Neural cell (in vitro differentiated cells): ENCODE results near the gene TLNRD1. TPM values are rescaled to one million over a fixed set of nuclear protein-coding genes. Genes with fewer than 3 reads are reported as not detected.

Experiments used
- H2AFZ ChIP-seq: fragments of 200-600, 300-800 bp; sonication (generic), shearing (Covaris generic); 2 replicates; pipeline ENCODE4 v1.6.0; 2014; ENCODE audit warnings: low read depth, mild to moderate bottlenecking, antibody characterized with exemption, low read length, moderate library complexity
- H3F3A ChIP-seq: fragments of 200-600 bp; shearing (Covaris generic); 2 replicates; pipeline ENCODE4 v1.6.1; 2016; ENCODE audit warnings: mild to moderate bottlenecking, moderate library complexity, mixed read lengths, antibody characterized with exemption, low read length; ENCODE audit not compliant: insufficient read depth, poor library complexity, severe bottlenecking
- H3K27ac ChIP-seq: fragments of 200-600, 300-800 bp; sonication (generic), shearing (Covaris generic); 2 replicates; pipeline ENCODE4 v1.5.1; 2014; ENCODE audit warnings: mild to moderate bottlenecking, low read length, moderate library complexity
- H3K27me3 ChIP-seq: fragments of 300-800, 200-600 bp; sonication (generic), shearing (Covaris generic); 2 replicates; pipeline ENCODE4 v1.6.0; 2014; ENCODE audit warnings: mild to moderate bottlenecking, low read depth, low read length, moderate library complexity; ENCODE audit not compliant: insufficient read depth
- H3K36me3 ChIP-seq: fragments of 300-800, 200-600 bp; sonication (generic), shearing (Covaris generic); 2 replicates; pipeline ENCODE4 v1.5.1; 2014; ENCODE audit warnings: mild to moderate bottlenecking, antibody characterized with exemption, low read length, moderate library complexity; ENCODE audit not compliant: insufficient read depth
- H3K4me2 ChIP-seq: fragments of 300-800, 200-600 bp; sonication (generic), shearing (Covaris generic); 2 replicates; pipeline ENCODE4 v1.6.0; 2014; ENCODE audit warnings: mild to moderate bottlenecking, low read length
- H3K4me3 ChIP-seq: fragments of 300-800, 200-600 bp; sonication (generic), shearing (Covaris generic); 2 replicates; pipeline ENCODE4 v1.5.1; 2014; ENCODE audit warnings: mild to moderate bottlenecking, low read length, moderate library complexity
- H3K79me2 ChIP-seq: fragments of 200-600 bp; shearing (Covaris generic); replicated peaks from 2 replicates; pipeline ENCODE4 v1.6.0; 2014; ENCODE audit warnings: mild to moderate bottlenecking, low read length, moderate library complexity; ENCODE audit not compliant: insufficient read depth
- H3K9ac ChIP-seq: fragments of 300-800, 200-600 bp; sonication (generic), shearing (Covaris generic); 2 replicates; pipeline ENCODE4 v1.6.1; 2016; ENCODE audit warnings: mild to moderate bottlenecking, low read length, mixed read lengths
- H3K9me2 ChIP-seq: fragments of 200-600 bp; shearing (Covaris generic); 2 replicates; pipeline ENCODE4 v1.6.1; 2016; ENCODE audit warnings: mild to moderate bottlenecking, low read length, mixed read lengths; ENCODE audit not compliant: insufficient read depth
- H3K9me3 ChIP-seq: fragments of 200-600, 300-800 bp; sonication (generic), shearing (Covaris generic); 2 replicates; pipeline ENCODE4 v1.6.1; 2016; ENCODE audit warnings: mild to moderate bottlenecking, mixed run types, low read length, moderate library complexity, mixed read lengths
- H4K20me1 ChIP-seq: fragments of 200-600 bp; shearing (Covaris generic); 2 replicates; pipeline ENCODE4 v1.6.1; 2016; ENCODE audit warnings: mild to moderate bottlenecking, mixed run types; ENCODE audit not compliant: insufficient read depth
- CTCF ChIP-seq: fragments of 450-650 bp; IDR thresholded peaks from 2 replicates; pipeline ENCODE4 v1.5.1; 2014; ENCODE audit warnings: antibody characterized with exemption, mild to moderate bottlenecking, moderate library complexity; ENCODE audit not compliant: poor library complexity, severe bottlenecking
- EP300 ChIP-seq: fragments of 450-650 bp; conservative IDR thresholded peaks from 2 replicates; pipeline ENCODE4 v1.6.1; 2014; ENCODE audit warnings: antibody characterized with exemption, mild to moderate bottlenecking, moderate library complexity; ENCODE audit not compliant: poor library complexity, severe bottlenecking
- EZH2 ChIP-seq: fragments of 200-600, 300-800 bp; shearing (Covaris generic), sonication (generic); IDR thresholded peaks from 2 replicates; pipeline ENCODE4 v1.6.1; 2014; ENCODE audit warnings: antibody characterized with exemption, low read length, borderline replicate concordance, mild to moderate bottlenecking; ENCODE audit not compliant: insufficient read depth, poor library complexity, severe bottlenecking
- MXI1 ChIP-seq: fragments of 450-650 bp; conservative IDR thresholded peaks from 2 replicates; pipeline ENCODE4 v1.6.1; 2014; ENCODE audit warnings: antibody characterized with exemption, mild to moderate bottlenecking; ENCODE audit not compliant: poor library complexity, severe bottlenecking
- POLR2AphosphoS5 ChIP-seq: IDR thresholded peaks from 2 replicates; pipeline ENCODE4 v1.6.1; 2012
- RAD21 ChIP-seq: fragments of 450-650 bp; conservative IDR thresholded peaks from 2 replicates; pipeline ENCODE4 v1.6.1; 2014; ENCODE audit warnings: antibody characterized with exemption, mild to moderate bottlenecking, moderate library complexity
- REST ChIP-seq: IDR thresholded peaks from 2 replicates; pipeline ENCODE4 v1.6.1; 2012; ENCODE audit warnings: borderline replicate concordance
- SMC3 ChIP-seq: fragments of 450-650 bp; conservative IDR thresholded peaks from 2 replicates; pipeline ENCODE4 v1.6.1; 2014; ENCODE audit warnings: antibody characterized with exemption, mild to moderate bottlenecking, moderate library complexity; ENCODE audit not compliant: poor library complexity
- TAF1 ChIP-seq: IDR thresholded peaks from 2 replicates; pipeline ENCODE4 v1.6.1; 2012; ENCODE audit warnings: low read depth
- polyA plus RNA-seq: library from polyadenylated mRNA; depleted of rRNA; stranded (reverse); fragments of >200 nt; gene quantifications from 2 replicates; pipeline ENCODE4 v1.2.3, GENCODE V29; 2014

The TLNRD1 gene
- polyA plus RNA-seq, 1 donor from 2014 or later, result 8.2 TPM

DNA sequence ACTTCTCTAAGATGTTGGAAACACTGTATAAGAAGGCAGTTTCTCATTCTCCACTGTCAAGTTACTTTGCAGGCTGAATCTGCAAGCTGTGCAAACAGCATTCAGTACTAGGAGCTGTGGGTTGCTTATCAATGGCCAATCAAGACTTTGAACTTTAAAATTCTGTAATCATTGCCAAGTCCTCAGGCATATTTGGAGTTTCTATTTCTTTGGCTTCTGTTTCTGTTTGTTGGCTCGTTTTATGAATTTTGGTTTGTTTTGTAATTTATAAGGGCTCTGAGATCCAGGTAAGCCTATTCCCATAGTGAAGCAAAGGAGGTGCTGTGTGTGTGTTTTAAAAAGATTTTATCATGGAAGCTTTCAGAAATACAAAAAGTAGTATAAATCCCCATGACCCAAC lies 32.1 kb downstream of the TLNRD1 start:
- Histone ChIP-seq H3K9me3 (no peaks in the 10 kb centered on the region), H3K36me3 (no peaks in the 10 kb centered on the region), H3F3A (no peaks in the 10 kb centered on the region), H3K79me2 (no peaks in the 10 kb centered on the region), H3K27me3 (no peaks in the 10 kb centered on the region), H3K4me3 (no peak overlapping the region), H3K9me2 (no peaks in the 10 kb centered on the region), H3K4me2 (no peak overlapping the region), H3K27ac (no peak overlapping the region), H2AFZ (no peak overlapping the region), H3K9ac (no peak overlapping the region), H4K20me1 (no peaks in the 10 kb centered on the region)
- no peak for TF ChIP-seq TAF1
- TF ChIP-seq EP300, result no peak
- TF ChIP-seq MXI1, result no peak
- no peak for TF ChIP-seq EZH2
- no peak for TF ChIP-seq RAD21
- no peak for TF ChIP-seq POLR2AphosphoS5
- no peak for TF ChIP-seq SMC3

DNA sequence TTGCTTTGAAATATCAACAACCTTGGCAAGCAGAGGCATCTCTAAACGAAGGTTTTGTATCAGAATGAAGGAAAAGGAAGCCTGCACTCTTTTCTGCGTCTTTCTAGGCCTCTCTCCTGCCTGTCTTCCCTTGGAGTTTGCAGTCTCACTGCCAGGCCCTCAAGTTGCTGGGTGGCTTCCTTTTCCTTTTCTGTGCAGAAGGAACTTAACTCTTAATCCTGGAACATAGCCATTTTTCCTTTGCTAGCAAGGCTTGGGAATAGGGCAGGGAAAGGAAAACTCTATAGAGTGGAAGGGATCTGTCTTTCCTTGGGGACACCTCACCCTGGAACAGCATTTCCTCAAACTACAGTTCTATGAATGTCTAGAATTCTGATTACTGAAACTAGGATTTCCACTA lies 32.8 kb downstream of the TLNRD1 start:
- Histone ChIP-seq H2AFZ (no peak overlapping the region), H3K4me3 (no peak overlapping the region), H3K9me2 (no peaks in the 10 kb centered on the region), H3K79me2 (no peaks in the 10 kb centered on the region), H3K36me3 (no peaks in the 10 kb centered on the region), H3K9ac (no peak overlapping the region), H3K27ac (no peak overlapping the region), H3F3A (no peaks in the 10 kb centered on the region), H3K4me2 (no peak overlapping the region), H3K27me3 (no peaks in the 10 kb centered on the region), H4K20me1 (no peaks in the 10 kb centered on the region), H3K9me3 (no peaks in the 10 kb centered on the region)
- TF ChIP-seq REST (no peak), TAF1 (no peak), MXI1 (no peak), EZH2 (no peak), POLR2AphosphoS5 (no peak), CTCF (no peak), EP300 (no peak), RAD21 (no peak), SMC3 (no peak)
